Right lobe of liver (tissue), 4 donors: Measurements from ENCODE around the gene MAGI1.

Experiments used
- POLR2A ChIP-seq: fragments of 450-650 bp; IDR thresholded peaks from one replicate; pipeline ENCODE4 v1.6.1; 2017; ENCODE audit warnings: antibody characterized with exemption, mild to moderate bottlenecking
- TF ChIP-seq, protein P1 (sequence below), 4 donors: fragments of 200-600 bp in 3 of 4; fragments of 450-650 bp in 1 of 4; IDR thresholded peaks; one replicate each; pipeline versions ENCODE4 v1.5.1 to v1.8.0; 2016 to 2022; ENCODE audit warnings: antibody characterized with exemption in 4 of 4, mild to moderate bottlenecking in 2 of 4
- donor health status: DM: no; HTN: no; CAD: no.
- donor health status: DM: no; HTN: no; CAD: no.
- donor health status: DM: no; HTN: yes; CAD: no.

DNA sequence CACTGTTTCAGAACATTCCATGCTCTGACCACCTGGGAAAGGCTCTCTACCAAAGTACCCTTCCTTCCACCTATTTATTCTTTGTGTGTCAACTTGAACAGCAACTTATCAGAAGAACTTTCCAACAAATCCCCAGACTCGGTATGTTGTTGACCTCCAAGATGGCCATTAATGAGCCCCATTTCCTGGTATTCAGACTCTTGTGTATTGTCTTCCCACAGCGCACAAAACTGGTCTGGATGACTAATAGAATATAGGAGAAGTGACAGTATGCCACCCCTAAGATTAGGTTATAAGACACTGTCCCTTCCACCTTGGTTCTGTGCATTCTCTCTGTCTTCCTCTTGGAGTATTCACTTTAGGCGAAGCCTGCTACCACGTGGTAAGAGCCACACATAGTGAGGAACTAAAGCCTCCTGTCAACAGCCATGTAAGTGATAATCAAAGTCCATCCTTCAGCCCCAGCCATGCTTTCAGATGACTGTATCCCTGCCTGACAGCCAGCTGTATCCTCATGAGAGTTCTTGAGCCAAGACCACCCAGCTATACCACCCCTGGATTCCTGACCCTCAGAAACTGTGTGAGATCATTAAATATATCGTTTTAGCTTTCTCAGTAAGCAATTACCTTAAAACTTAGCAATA, 481.7 kb downstream of the MAGI1 start:
- TF ChIP-seq, protein P1, sequence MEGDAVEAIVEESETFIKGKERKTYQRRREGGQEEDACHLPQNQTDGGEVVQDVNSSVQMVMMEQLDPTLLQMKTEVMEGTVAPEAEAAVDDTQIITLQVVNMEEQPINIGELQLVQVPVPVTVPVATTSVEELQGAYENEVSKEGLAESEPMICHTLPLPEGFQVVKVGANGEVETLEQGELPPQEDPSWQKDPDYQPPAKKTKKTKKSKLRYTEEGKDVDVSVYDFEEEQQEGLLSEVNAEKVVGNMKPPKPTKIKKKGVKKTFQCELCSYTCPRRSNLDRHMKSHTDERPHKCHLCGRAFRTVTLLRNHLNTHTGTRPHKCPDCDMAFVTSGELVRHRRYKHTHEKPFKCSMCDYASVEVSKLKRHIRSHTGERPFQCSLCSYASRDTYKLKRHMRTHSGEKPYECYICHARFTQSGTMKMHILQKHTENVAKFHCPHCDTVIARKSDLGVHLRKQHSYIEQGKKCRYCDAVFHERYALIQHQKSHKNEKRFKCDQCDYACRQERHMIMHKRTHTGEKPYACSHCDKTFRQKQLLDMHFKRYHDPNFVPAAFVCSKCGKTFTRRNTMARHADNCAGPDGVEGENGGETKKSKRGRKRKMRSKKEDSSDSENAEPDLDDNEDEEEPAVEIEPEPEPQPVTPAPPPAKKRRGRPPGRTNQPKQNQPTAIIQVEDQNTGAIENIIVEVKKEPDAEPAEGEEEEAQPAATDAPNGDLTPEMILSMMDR (IDR thresholded peaks at IDR 0.05) = no peak
- TF ChIP-seq POLR2A = no peak
